Smooth muscle cell (in vitro differentiated cells): ENCODE measurements around the gene RTN4RL1. TPM values are rescaled to one million over a fixed set of nuclear protein-coding genes. Genes with fewer than 3 reads are reported as not detected.

Experiments used
- DNase-seq: peaks from one replicate; lab custom pipeline; 2025; ENCODE audit not compliant: unreplicated experiment; lab: John Stamatoyannopoulos, UW
- H2AFZ ChIP-seq: fragments of 200-600 bp; sonication (generic); 2 replicates; pipeline ENCODE4 v1.6.0; 2016; ENCODE audit warnings: antibody characterized with exemption, low read depth, mild to moderate bottlenecking
- H3F3A ChIP-seq: fragments of 200-600 bp; sonication (generic); 2 replicates; pipeline ENCODE4 v1.6.0; 2017; ENCODE audit warnings: antibody characterized with exemption, low read depth
- H3K27ac ChIP-seq: fragments of 200-600 bp; sonication (generic); 2 replicates; pipeline ENCODE4 v1.5.1; 2016; ENCODE audit warnings: low read depth, mild to moderate bottlenecking
- H3K27me3 ChIP-seq: fragments of 200-600 bp; sonication (generic); 2 replicates; pipeline ENCODE4 v1.6.1; 2016; ENCODE audit warnings: low read depth, mild to moderate bottlenecking
- H3K36me3 ChIP-seq: fragments of 200-600 bp; sonication (generic); 2 replicates; pipeline ENCODE4 v1.5.1; 2016; ENCODE audit warnings: low read depth
- H3K4me1 ChIP-seq: fragments of 200-600 bp; sonication (generic); 2 replicates; pipeline ENCODE4 v1.5.1; 2016; ENCODE audit warnings: low read depth
- H3K4me2 ChIP-seq: fragments of 200-600 bp; sonication (generic); 2 replicates; pipeline ENCODE4 v1.6.0; 2016; ENCODE audit warnings: mild to moderate bottlenecking
- H3K4me3 ChIP-seq: fragments of 200-600 bp; sonication (generic); 2 replicates; pipeline ENCODE4 v1.5.1; 2016; ENCODE audit warnings: mild to moderate bottlenecking
- H3K79me2 ChIP-seq: fragments of 200-600 bp; sonication (generic); 2 replicates; pipeline ENCODE4 v1.6.0; 2016; ENCODE audit warnings: low read depth, mild to moderate bottlenecking
- H3K9ac ChIP-seq: fragments of 200-600 bp; sonication (generic); 2 replicates; pipeline ENCODE4 v1.6.0; 2016; ENCODE audit warnings: low read depth
- H3K9me3 ChIP-seq: fragments of 200-600 bp; sonication (generic); replicated peaks from 2 replicates; pipeline ENCODE4 v1.5.1; 2016; ENCODE audit warnings: low read depth
- H4K20me1 ChIP-seq: fragments of 200-600 bp; sonication (generic); 2 replicates; pipeline ENCODE4 v1.6.0; 2016; ENCODE audit warnings: low read depth
- CTCF ChIP-seq: fragments of 200-600 bp; sonication (generic); IDR thresholded peaks from 2 replicates; pipeline ENCODE4 v1.5.1; 2017; ENCODE audit warnings: borderline replicate concordance, mild to moderate bottlenecking, antibody characterized with exemption; ENCODE audit not compliant: insufficient read depth, poor library complexity, severe bottlenecking
- WGBS: methylation state at CpG from one replicate; pipeline ENCODE4 v1.1.7; 2016; ENCODE audit warnings: low lambda C conversion rate; 5-methylcytosine and 5-hydroxymethylcytosine counted together
- polyA plus RNA-seq: library from polyadenylated mRNA; unstranded; fragments of >200 nt; fragmentation: Nextera tagmentation; extraction: Ambion mirVana; gene quantifications from 2 replicates; pipeline ENCODE4 v1.2.1, GENCODE V29; 2016
- total RNA-seq: library from RNA; depleted of rRNA; stranded (reverse); fragments of >200 nt; gene quantifications from 2 replicates; pipeline ENCODE4 v1.2.3, GENCODE V29; 2014

The RTN4RL1 gene
- total and polyA plus RNA-seq, 2 experiments from 2014 or later, result not detected

- H2AFZ ChIP-seq, result no peak overlapping the region
- no peak overlapping the region for H3K9ac ChIP-seq
- no peaks in the 10 kb centered on the region for H3K4me1 ChIP-seq
- H3K4me2 ChIP-seq, result no peak overlapping the region
- no peaks in the 10 kb centered on the region for H3K36me3 ChIP-seq
- H4K20me1 ChIP-seq, result no peaks in the 10 kb centered on the region
- DNase-seq, result no peak
- 61% methylated on average over 26 of the region's 55 CpGs for WGBS
- no peaks in the 10 kb centered on the region for H3K79me2 ChIP-seq
- peaks cover 29% of the 10 kb centered on the region for H3K27me3 ChIP-seq
- H3F3A ChIP-seq, result no peaks in the 10 kb centered on the region
- H3K27ac ChIP-seq, result no peak overlapping the region
- no peak overlapping the region for H3K4me3 ChIP-seq
- H3K9me3 ChIP-seq, result no peaks in the 10 kb centered on the region
- TF ChIP-seq CTCF, result no peak
Observed at GRCh38 chr17:1977583-1978395, 47.3 kb downstream of the RTN4RL1 start.

GRCh38 chr17:1976683-1977064, 48.5 kb downstream of the RTN4RL1 start:
- Histone ChIP-seq H3K36me3 (no peaks in the 10 kb centered on the region), H3K4me2 (no peak overlapping the region), H4K20me1 (no peaks in the 10 kb centered on the region), H2AFZ (no peak overlapping the region), H3K27me3 (peaks cover 29% of the 10 kb centered on the region), H3K9ac (no peak overlapping the region), H3K27ac (no peak overlapping the region), H3K4me3 (no peak overlapping the region), H3K4me1 (no peaks in the 10 kb centered on the region), H3K79me2 (no peaks in the 10 kb centered on the region), H3K9me3 (no peaks in the 10 kb centered on the region), H3F3A (no peaks in the 10 kb centered on the region)
- no peak for DNase-seq
- 76% methylated on average over 5 of the region's 5 CpGs for WGBS
- TF ChIP-seq CTCF, result no peak

- Histone ChIP-seq H3F3A (no peaks in the 10 kb centered on the region), H3K9me3 (no peaks in the 10 kb centered on the region), H3K36me3 (no peaks in the 10 kb centered on the region), H2AFZ (no peak overlapping the region), H3K79me2 (no peaks in the 10 kb centered on the region), H3K9ac (no peak overlapping the region), H3K27me3 (peaks cover 29% of the 10 kb centered on the region), H3K4me3 (no peak overlapping the region), H4K20me1 (no peaks in the 10 kb centered on the region), H3K4me1 (no peaks in the 10 kb centered on the region), H3K4me2 (no peak overlapping the region), H3K27ac (no peak overlapping the region)
- no peak for DNase-seq
- TF ChIP-seq CTCF, result no peak
- 76% methylated on average over 4 of the region's 4 CpGs for WGBS
Observed at GRCh38 chr17:1976000-1976682, 49.0 kb downstream of the RTN4RL1 start.
